ENCODE data around the gene NBEA.
"Not testable (repeated sequence)": the region's sequence is repeated elsewhere in the genome, so short reads cannot be mapped to it uniquely, and the experiment has no call there.

The NBEA gene

DNA sequence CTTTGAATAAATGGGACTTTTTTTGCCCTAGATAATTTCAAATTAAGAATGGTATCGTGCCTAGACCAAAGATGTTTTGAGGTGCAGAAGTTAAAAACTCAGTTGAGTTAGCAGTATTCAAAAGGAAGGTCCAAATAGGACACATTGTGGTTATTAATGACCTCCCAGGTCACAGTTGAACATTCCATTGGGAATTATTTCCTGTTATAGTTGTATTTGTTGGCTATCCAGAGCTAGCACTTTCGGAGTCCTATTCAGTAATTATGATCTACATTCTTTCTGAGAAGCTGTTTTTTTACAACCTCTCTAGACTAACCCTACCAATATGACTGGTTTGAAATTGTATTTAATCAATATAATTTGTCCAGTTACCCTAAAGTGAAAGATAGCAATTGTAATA is 450.7 kb downstream of the NBEA start:
- DNase-seq (ENCODE audit: low spot score) = no peak

DNA sequence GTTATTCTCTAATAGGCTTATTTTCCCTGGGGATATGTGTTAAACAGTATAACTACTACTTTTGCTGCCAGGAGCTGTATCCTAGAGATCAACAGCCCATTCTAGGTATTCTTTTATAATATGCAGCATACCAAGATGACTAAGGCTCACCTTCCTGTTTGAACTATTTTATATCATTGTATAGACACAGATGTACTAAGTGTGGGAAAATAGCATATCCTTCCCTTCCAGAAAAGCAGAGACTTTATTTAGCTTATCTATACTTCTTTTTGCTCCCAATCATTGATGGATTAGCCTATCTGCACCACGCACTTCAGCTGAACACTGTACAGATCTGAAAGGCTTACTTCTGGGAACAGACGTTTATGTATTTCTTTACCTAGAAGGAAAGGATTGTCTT is 451.8 kb downstream of the NBEA start:
- no peak for DNase-seq (ENCODE audit: low spot score)

DNA sequence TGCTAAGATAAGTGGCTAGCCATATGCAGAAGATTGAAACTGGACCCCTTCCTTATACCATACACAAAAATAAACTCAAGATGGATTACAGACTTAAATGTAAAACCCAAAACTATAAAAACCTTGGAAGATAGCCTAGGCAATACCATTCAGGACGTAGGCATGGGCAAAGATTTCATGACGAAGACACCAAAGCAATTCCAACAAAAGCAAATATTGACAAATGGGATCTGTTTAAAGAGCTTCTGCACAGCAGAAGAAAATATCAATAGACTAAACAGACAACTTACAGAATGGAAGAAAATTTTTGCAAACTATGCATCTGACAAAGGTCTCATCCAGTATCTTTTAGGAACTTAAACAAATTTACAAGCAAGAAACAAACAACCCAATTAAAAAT is 466.2 kb downstream of the NBEA start:
- not testable (repeated sequence) for DNase-seq (ENCODE audit: low spot score)

DNA sequence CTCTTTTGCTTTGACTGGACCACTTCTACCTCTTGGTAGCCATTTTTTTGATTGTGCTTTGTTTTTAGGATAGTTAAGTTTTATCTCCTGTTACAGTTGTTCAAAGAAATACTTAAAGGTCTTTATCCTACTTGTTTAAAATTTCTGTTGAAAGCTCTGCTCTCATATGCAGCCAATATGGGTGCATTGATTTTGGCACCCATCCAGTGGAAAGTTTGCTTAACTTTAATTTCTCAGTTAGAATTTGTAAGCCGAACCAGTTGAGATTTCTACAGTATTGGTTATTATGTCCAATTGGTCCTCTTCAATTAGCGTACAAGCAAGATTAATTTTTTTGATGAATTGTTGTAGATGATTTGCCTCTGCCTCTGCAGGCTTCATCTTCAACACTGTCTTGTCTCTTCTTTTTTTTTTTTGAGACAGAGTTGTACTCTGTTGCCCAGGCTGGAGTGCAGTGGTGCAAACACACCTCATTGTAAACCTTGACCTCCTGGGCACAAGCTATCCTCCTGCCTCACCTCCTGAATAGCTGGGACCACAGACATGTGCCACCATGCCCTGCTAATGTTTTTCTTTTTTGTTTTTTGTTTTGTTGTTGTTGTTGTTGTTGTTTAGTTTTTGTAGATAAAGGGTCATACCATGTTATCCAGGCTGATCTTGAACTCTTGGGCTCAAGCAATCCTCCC is 469.1 kb downstream of the NBEA start:
- no peak for DNase-seq (ENCODE audit: low spot score)

DNA sequence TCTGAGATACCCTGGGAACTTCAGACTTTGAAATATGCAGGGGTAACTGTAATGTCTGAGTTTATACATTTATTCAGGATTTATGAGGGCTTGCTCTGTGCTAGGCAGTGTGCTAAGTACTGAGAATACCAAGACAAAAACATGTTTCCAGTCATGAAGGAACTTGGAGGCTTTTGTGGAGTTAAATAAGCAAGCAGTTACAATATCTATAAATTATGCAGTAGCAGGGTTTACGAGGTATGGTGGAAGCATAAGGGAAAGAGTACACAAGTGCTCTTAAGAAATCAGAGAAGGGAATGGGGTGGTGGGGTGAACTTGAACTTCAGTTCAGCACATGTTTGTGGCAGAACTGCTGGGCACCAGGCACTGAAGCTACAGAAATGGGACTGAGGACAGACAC is 506.4 kb downstream of the NBEA start:
- no peak for DNase-seq (ENCODE audit: low spot score)

DNA sequence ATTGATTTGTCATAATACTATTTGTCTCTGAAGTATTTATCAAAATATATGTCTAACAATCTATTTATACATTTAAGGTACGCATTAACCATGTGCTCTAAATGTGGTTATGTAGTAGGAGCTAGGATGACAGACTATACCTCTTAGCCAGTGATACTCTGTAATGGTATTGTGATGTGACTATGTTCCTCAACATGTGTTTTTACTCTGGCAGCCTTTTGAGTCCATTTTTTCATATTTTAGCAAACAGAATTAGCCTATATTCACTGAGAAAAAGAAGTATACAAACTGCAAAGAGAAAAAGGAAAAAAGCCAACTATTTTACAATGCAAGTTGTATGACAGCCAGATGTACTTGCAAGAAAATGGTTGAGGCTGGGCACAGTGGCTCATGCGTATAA is 507.8 kb downstream of the NBEA start:
- DNase-seq (ENCODE audit: low spot score) = no peak

DNA sequence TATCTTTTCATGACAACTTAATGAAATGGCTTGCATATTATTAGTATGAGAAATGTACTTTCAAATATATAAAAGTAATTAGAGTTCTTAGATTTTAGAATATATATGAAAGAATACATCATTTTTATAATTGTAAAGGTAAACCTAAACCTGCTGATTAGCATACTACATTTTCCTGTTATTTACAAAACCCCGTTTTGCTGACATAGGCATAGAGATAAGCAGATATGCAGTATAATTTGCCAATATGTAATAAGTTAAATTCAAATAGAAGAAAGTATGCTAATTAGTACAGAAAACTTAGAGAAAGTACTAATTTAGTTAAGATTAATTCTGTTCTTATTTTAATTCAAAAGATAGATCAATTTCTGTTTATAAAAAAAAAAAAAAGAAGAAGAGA is 513.0 kb downstream of the NBEA start:
- no peak for DNase-seq (ENCODE audit: low spot score)

DNA sequence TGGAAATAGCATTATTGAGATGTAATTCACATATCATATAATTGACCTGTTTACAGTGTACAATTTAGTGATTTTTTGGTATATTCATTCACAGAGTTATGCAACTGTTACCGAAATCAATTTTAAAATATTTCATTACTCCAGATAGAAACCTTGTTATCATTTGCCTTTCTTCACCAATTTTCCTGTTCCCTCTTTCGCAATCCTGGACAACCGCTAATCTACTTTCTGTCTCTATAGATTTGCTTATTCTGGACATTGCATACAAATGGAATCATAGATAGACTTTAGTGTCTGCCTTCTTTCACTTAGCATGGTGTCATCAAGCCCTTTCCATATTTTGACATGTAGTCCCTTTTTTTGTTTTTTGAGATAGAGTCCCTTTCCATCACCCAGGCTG is 515.2 kb downstream of the NBEA start:
- no peak for DNase-seq (ENCODE audit: low spot score)

DNA sequence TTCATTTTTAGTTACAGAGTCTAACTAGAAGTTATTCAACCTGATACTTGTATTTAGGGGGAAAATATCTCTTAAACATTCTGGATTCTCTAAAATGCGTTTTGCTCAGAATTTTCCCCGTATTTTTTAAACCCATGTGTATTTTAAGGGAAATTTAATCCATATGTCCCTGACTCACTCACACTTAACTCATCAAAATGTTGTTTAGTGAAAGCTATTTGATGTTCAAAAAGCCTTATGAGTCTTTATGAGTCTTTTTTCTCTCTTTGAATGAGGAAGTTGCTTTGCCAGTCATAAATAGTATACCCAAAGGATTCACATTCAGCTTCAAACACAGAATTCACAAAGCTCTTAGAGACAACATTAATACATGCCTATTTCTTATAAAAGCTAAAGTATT is 518.0 kb downstream of the NBEA start:
- DNase-seq (ENCODE audit: low spot score) = no peak

DNA sequence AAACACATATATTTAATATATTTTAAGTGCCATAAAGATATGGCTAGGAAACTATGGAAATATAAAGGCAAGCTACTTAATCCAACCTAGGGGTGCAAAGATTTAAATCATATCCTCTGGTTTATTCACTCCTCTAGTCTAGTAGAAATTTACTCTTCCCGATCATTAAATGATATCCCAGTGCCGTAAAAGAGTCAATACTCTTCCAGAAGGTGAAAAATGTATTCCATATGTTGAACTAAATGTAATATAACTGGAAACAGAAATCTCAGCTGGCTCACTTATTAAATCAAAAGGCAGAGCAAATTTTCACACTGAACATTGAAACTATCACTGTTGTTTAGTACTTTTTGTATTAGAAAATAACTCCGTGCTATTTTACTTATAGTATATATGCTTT is 523.3 kb downstream of the NBEA start:
- DNase-seq (ENCODE audit: low spot score) = no peak

DNA sequence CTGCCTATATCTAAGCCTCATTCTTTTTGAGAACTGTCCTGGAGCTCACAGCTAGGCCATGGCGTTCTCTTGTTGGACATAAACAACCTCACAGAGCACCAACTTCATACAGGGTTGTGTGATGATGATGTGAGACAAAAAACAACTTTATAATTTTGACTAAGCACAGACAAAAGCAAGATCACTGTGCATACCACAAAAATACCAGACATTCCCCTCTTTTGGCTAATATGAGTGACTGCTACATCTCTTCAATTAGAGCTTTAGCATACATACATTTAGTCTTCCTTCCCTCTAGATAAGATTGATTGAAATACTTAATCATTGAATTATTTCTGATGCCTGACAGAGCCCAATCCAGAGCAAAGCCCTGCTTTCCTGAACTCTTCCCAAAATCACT is 526.1 kb downstream of the NBEA start:
- DNase-seq (ENCODE audit: low spot score) = no peak

DNA sequence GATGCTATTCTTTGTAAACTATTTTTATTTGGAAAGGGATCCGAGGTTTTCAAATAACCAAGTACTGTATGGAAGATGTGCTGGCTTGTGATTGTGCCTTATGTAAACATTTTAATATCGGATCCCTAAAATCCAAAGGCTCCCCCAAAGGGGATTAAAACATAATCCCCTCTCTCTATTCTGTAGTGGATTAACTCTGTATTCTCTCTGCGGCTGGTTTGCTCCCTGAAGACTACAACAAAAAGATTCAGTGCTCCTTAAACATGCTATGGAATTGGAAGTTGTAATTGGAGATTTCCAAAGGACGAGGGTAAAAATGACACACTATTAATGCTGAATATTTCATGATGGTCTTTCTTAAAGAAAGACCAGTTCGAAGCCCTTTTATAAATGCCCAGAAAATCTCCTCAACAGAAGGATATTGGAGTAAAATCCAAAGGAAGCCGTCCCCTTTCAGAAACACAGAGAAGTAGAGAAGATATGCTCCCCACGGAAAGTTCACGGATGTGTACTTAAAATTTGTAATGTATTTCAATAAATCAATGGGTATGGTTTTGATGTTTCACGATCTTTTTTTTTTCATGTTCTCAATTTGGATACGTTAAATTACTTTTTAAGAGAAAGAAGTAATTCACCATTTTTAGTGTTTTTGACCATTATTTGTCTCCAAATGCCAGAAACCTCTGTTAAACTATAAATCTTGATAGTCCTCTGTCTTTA is 527.9 kb downstream of the NBEA start:
- DNase-seq (ENCODE audit: low spot score) = no peak

DNA sequence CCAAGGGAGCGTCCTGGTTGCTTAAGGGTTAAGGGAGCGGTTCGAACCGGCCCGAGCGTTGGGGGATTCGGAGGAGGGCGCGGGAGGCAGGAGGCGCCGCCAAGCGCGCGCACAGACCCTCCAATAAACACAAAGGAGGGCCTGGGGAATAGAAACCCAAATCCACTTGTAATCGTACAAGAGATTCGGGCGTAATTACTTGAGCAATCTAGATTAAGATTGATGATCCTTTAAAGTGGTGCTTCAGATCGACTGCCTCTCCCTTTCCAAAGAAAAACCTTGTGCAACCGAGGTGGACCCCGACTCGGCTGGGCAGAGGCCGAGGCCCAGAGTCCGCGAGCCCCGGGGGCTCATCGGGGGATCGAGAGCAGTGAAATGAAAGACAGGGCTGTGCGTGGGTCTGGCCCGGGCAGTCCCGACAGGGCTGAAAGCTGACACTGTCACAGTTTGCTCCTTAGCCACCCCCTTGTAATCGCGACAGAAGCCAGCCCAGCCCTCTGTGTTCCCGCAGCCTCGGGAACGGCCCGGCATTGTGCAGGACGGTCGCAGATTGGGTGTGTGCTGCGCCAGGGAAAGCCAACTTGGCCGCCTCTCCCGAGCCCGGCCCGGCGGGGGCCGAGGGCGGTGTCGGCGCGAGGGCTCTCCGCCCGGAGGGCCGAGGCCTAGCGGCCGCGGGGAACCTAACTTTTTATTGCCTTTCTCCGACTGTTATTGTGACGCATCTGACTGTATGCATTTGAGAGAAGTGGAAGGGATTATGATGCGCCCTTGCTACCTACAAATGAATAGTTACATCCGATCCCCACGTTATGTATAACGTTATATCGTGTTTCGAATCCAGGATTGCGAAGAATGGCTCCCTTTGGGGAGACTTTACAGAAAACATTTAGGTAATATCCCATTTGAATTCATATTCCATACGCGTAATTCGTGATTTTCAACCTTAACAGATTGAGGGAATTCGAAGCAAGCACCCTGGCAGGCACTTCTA is 528.9 kb downstream of the NBEA start:
- DNase-seq (ENCODE audit: low spot score) = no peak

DNA sequence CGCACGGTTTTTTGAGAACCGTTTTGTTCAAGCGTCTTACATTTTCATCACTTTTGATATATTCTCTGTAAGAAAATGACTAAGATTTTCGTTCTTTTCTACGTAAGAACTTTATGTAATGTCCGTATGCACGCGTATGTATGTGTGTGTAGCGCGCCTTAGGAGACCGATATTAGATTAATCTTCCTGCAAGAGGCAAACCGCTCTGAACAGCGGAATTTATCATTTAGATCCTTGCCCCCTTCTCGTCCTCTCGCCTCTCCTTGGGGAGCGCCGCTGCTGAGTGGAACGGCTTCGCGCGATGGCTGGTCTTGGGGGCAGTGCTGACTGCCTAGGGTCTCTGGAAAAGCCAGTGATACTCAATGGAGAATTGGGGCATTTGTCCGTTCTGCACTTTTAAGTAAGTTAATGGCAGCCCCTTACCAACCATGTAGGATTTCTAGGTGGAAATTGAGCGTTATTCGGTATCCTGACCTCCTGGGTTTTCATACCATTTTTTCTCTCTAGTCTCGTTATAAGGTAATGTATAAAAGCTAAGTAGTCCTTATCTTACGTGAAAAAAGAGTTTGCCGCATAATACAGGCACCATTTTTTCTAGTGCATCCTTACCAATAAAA is 529.7 kb downstream of the NBEA start:
- DNase-seq (ENCODE audit: low spot score) = no peak

DNA sequence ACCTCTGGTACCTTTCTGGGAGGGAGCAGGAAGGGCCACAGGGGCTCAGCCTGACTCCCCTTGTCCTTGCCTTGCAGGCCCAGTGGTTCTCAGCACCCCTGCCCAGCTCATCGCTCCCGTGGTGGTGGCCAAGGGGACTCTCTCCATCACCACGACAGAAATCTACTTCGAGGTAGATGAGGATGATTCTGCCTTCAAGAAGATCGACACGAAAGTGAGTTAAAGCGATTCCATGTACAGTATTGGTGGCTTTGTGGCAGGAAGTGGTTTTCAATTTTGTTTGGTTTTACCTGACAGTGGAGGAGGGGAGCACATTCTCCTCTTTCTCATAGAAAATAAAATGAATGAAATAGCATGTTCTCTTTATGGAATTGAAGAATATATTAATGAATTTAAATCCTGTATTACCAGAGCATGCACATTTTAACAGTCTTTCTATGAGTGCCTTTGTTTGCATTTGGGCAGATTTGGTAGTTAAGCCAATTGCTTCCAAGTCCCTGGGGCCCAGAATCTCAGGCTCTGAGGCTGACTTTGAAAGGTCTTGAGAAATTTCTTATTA is 530.3 kb downstream of the NBEA start:
- no peak for DNase-seq (ENCODE audit: low spot score)

DNA sequence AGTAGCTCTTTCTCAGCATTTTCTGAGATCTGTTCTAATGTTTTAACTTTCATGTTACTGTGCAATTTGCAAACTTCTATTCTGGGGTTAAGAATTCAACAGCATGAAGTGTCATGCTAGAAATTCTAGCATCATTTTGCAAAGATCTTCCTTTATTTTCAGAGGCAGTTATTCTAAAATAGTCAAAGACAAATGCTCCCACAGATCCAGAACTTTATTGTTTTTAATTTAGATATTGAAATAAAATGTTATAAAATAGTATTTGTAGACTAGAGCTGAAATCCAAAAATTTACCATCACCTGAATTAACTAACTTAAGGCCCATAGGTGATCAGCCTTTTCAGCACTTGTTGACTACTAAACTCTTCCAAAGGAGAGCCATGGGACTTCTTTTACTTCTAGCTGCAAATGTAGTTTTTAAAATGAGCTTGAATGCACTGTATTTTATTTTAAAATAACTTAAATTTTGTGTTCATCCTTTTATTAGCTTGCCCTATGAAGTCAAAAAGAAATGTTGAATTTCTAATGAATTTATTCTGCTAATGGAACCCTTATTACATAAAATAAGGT is 531.2 kb downstream of the NBEA start:
- DNase-seq (ENCODE audit: low spot score) = no peak

DNA sequence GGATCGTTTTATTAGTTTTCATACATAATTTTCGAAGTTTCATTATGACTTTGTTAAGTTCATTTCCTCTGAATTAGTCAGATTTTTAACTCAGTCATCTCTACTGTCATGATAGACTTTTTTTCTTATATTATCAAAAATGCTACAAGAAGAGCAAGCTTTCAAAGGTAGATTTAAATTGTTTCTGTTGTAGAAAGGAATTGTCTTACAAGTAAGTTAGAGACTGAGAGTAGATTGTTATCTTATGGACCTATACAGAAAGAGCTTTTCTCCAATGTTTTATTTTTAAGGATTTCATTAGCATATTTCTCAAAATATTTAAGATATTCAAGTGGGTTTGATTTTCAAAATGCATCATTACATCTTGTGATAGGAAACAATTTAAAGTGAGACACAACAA is 531.7 kb downstream of the NBEA start:
- DNase-seq (ENCODE audit: low spot score) = no peak

DNA sequence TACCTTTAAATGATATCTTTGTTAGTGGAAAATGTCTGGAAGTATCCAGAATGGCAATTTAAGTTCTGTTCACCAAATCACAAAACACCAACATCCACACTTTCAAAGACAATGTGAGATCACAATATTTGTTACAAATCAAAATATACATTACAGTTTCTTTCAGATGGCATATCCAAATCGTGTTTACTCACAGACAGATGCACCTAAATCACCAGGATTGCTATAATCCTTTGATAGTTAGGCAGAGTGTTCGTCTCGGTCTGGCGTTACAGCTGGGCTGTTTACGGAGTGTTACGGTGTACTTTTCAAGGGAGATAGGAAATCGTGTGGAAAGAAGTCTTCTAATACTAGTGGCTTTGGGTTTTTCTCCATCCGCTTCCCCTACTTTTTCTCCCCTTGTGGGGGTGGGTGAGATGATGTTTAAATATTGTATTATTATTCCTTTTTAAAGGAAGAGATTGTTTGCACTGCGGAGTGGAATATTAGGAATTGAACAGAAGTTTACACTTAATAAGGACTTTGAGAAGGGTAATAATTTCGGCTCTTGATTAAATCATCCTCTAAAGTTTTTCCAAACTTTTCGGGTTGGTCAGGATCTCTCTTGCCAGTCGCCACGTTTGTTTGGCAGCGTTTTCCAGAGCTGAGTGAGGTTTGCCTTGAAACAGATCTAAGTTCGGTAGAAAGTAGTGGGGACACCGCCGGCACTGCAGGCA is 532.6 kb downstream of the NBEA start:
- DNase-seq (ENCODE audit: low spot score) = no peak

DNA sequence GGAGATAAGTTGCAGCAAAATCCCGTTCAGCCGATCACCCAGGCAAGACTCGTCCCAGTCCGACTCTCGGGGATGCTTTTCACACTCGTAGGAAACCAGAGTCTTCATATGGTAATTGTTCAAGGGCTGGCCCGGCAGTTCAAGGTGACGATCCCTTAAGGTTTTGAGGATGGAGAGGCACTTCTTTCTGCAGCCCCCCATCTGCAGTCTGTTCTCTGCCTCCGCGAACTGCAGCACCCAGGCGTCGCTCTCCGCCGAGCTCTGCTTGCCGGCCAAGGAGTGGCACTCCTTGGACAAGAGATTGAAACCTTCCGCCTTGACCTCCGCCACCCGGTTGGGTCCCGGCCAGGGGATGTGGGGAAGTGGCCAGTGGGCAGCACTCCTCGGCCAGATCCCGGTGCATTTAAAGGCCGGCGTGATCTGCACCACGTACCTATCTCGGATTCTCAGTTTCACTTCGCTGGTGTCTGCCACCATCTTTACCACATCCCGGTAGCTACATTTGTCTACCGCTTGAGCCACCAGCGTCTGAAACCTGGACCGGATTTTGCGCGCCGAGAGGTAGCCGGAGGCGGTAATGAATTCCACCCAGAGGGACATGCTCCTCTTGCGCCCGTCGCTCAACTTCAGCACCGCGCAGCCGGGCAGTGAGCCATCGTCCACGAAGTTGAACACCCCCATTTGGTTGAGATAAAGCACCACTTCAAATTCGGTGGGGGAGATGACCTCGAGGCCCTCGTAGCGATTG is 533.3 kb downstream of the NBEA start:
- DNase-seq (ENCODE audit: low spot score) = no peak
